Muscle of leg (tissue), 11 donors: ENCODE data around the gene SAMD10. TPM values are rescaled to one million over a fixed set of nuclear protein-coding genes. Genes with fewer than 3 reads are reported as not detected.
A peak's percentile ranks its signal among the peaks of the same experiment; 100 is the strongest.

Experiments
- DNase-seq: peaks from one replicate; pipeline ENCODE4 v3.0.0; 2013
- H3K27ac ChIP-seq: one replicate; pipeline ENCODE4 v1.5.1; 2013; ENCODE audit warnings: mild to moderate bottlenecking, low read length, control low read depth
- H3K27me3 ChIP-seq: one replicate; pipeline ENCODE4 v1.6.1; 2013; ENCODE audit warnings: low read length; ENCODE audit not compliant: control insufficient read depth, insufficient read depth
- H3K36me3 ChIP-seq: one replicate; pipeline ENCODE4 v1.6.1; 2013; ENCODE audit warnings: low read length; ENCODE audit not compliant: control insufficient read depth, insufficient read depth
- H3K4me1 ChIP-seq: one replicate; pipeline ENCODE4 v1.6.1; 2013; ENCODE audit warnings: low read length; ENCODE audit not compliant: control insufficient read depth, insufficient read depth
- H3K4me3 ChIP-seq: one replicate; pipeline ENCODE4 v1.5.1; 2013; ENCODE audit warnings: low read length, control low read depth
- H3K9me3 ChIP-seq: replicated peaks from 2 replicates; pipeline ENCODE4 v1.6.1; 2013; ENCODE audit warnings: low read depth, low read length; ENCODE audit not compliant: control insufficient read depth
- WGBS: methylation state at CpG from one replicate; pipeline ENCODE4 v1.1.5; 2013; ENCODE audit warnings: missing lambda C conversion rate; ENCODE audit not compliant: insufficient coverage; 5-methylcytosine and 5-hydroxymethylcytosine counted together
- polyA plus RNA-seq, 8 donors: library from polyadenylated mRNA; unstranded; fragments of 120-200 nt; gene quantifications; one replicate each; pipeline versions ENCODE4 v1.2.1 to v1.2.3, GENCODE V29; 2013; ENCODE audit warnings: inconsistent platforms in 1 of 8, low replicate concordance in 1 of 8; ENCODE audit not compliant: insufficient read length in 8 of 8, insufficient read depth in 1 of 8
- total RNA-seq: library from RNA; stranded (reverse); fragments of 120-200 nt; gene quantifications from one replicate; pipeline ENCODE4 v1.2.4, GENCODE V29; 2013

Gene SAMD10
- total and polyA plus RNA-seq, 9 donors, result 1.5 to 4.4 (median 3.8) TPM

DNA sequence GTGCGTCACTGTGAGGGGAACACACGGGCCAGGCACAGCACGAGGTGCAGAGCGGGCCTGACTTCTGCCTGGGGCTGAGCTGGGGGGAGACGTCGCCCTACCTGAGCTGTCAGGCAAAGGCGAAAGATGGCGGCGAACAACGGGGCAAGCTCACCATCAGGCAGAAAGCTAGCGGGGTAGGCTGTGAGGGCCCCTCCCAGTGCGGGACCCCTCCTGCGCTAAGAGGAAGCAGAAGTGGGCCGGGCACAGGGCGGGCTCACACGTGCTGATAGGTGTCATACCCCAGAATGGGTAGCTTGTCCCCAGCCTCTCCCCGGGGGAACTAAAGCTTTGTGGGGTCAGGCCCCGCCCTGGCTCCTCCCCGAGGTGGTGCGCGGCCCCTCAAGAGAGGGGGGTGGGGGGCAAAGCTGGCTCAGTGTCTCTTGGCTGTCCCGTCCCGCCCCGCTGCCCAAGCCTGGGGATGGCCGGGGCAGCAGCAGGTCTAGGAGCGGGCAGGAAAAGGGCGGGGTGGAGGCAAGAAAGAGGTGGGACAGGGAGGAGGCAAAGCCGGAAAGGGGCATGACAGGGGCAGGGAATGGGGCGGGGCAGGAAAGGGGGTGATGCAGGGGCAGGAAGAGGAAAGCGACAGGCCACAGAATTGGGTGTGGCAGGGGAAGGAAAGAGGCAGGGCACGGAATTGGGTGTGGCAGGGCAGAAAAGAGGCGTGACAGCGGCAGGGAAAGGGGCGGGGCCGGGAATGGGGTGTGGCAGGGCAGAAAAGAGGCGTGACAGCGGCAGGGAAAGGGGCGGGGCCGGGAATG, 38.0 kb downstream of the SAMD10 start:
- WGBS, result 68% methylated on average over 29 of the region's 39 CpGs
- peak; percentile 33 for DNase-seq
- Histone ChIP-seq H3K36me3 (peaks cover 75% of the 10 kb centered on the region), H3K9me3 (no peaks in the 10 kb centered on the region), H3K27me3 (no peaks in the 10 kb centered on the region), H3K4me1 (peaks cover 14% of the 10 kb centered on the region), H3K27ac (peak overlapping the region; percentile 35), H3K4me3 (no peak overlapping the region)

DNA sequence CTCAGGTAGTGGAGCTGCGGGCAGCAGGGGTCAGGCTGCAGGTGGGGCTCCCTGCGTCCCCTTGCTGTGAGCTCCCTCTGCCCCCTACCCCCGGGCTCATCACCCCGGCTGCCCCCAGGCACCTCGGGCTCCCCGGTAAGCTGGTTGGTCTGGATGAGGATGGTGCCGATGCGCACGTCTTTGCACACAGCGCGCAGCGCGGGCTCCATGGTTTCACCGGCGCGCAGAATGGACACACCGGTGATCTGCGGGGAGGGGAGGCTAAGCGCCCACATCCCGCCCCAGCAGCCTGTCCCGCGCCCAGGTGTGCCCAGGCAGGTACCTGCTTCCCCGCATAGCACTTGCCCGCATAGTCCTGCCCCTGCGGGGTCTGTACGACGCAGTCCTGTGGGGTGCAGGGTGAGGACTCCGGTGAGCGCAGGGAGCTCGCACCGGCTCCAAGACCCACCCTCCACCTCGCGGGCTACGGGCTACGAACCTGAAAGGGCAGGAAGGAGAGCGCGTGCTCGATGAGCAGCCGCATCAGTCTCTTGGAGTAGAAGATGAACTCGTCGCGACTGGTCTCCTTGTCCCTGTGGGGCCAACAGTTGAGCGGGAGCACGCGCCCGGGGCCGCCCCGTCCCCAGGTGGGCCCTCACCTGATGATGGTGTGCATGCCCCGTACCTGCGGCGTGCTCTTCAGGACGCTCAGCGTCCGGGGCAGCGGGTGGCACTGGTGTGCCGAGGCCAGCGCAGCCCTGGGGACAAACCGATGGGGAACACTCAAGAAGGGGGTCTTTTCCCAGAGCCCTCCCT, 38.8 kb downstream of the SAMD10 start:
- H3K27me3 ChIP-seq, result no peaks in the 10 kb centered on the region
- H3K4me3 ChIP-seq, result no peak overlapping the region
- WGBS, result 90% methylated on average over 56 of the region's 58 CpGs
- no peak overlapping the region for H3K27ac ChIP-seq
- H3K9me3 ChIP-seq, result no peaks in the 10 kb centered on the region
- DNase-seq, result peak; percentile 7
- peaks cover 73% of the 10 kb centered on the region for H3K36me3 ChIP-seq
- peaks cover 14% of the 10 kb centered on the region for H3K4me1 ChIP-seq

DNA sequence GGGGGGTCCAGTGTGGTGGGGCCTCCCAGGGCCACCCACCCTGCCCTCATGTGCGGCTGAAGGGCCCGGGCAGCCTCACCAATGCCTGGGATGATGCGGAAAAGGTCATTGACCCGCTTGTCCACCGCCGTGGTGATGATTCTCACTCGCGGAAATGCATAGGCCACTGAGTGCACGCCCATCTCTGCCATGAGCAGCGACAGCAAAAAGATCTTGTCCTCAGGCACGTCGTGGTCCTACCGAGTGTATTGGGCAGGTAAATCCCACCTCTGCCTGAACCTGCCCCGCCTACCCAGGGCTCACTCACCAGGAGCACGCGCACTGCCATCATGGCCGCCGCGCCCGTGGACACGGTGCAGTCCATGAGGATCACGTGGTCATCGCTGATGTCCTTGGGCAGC, 39.4 kb downstream of the SAMD10 start:
- Histone ChIP-seq H3K27me3 (no peaks in the 10 kb centered on the region), H3K27ac (no peak overlapping the region), H3K9me3 (no peaks in the 10 kb centered on the region), H3K4me3 (no peak overlapping the region), H3K4me1 (peaks cover 14% of the 10 kb centered on the region), H3K36me3 (peaks cover 73% of the 10 kb centered on the region)
- 81% methylated on average over 23 of the region's 23 CpGs for WGBS
- no peak for DNase-seq

GRCh38 chr20:63939061-63939935, 40.1 kb downstream of the SAMD10 start:
- DNase-seq, result peak; percentile 11
- Histone ChIP-seq H3K36me3 (peaks cover 72% of the 10 kb centered on the region), H3K9me3 (no peaks in the 10 kb centered on the region), H3K4me3 (no peak overlapping the region), H3K4me1 (peaks cover 14% of the 10 kb centered on the region), H3K27ac (no peak overlapping the region), H3K27me3 (no peaks in the 10 kb centered on the region)
- 64% methylated on average over 18 of the region's 33 CpGs for WGBS

GRCh38 chr20:63937596-63937995, 41.8 kb downstream of the SAMD10 start:
- H3K27ac ChIP-seq, result no peak overlapping the region
- DNase-seq, result no peak

DNA sequence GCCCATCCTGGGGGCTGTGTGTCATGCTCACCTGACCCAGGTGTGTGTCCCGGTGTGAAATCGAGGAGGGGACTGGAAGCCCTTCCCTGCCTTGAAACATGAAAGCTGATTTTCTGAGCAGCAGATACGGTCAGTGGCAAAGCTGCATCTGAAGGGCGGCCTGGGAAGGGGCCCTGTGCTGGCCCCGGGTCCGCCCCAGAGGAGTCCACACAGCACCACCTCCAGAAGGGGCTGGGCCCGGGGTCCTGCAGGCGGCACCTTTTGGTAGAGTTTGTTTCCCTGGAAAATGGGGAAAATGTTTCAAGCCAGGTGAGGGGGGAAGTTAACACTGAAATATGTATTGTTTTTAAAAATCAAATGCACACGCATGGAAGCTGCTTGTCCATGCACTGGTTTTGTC, 44.0 kb downstream of the SAMD10 start:
- 86% methylated on average over 7 of the region's 9 CpGs for WGBS

More at GRCh38 chr20:63937596-63937995, 41.8 kb downstream of the SAMD10 start:
- Histone ChIP-seq H3K4me1 (peaks cover 3% of the 10 kb centered on the region), H3K4me3 (no peak overlapping the region), H3K36me3 (peaks cover 62% of the 10 kb centered on the region), H3K9me3 (no peaks in the 10 kb centered on the region), H3K27me3 (no peaks in the 10 kb centered on the region)
- WGBS, result 90% methylated on average over 8 of the region's 14 CpGs

GRCh38 chr20:63934271-63935068, 45.0 kb downstream of the SAMD10 start:
- H3K4me3 ChIP-seq, result no peak overlapping the region
- no peaks in the 10 kb centered on the region for H3K9me3 ChIP-seq
- H3K27me3 ChIP-seq, result no peaks in the 10 kb centered on the region
- H3K36me3 ChIP-seq, result peaks cover 67% of the 10 kb centered on the region
- WGBS, result 72% methylated on average over 29 of the region's 37 CpGs
- DNase-seq, result no peak
- H3K4me1 ChIP-seq, result no peaks in the 10 kb centered on the region
- H3K27ac ChIP-seq, result no peak overlapping the region

More for the DNA sequence above, 44.0 kb downstream of the SAMD10 start:
- Histone ChIP-seq H3K27me3 (no peaks in the 10 kb centered on the region), H3K4me3 (no peak overlapping the region), H3K9me3 (no peaks in the 10 kb centered on the region), H3K27ac (no peak overlapping the region), H3K4me1 (no peaks in the 10 kb centered on the region), H3K36me3 (peaks cover 70% of the 10 kb centered on the region)
- no peak for DNase-seq

GRCh38 chr20:63933646-63934045, 45.8 kb downstream of the SAMD10 start:
- Histone ChIP-seq H3K36me3 (peaks cover 66% of the 10 kb centered on the region), H3K27ac (no peak overlapping the region)

DNA sequence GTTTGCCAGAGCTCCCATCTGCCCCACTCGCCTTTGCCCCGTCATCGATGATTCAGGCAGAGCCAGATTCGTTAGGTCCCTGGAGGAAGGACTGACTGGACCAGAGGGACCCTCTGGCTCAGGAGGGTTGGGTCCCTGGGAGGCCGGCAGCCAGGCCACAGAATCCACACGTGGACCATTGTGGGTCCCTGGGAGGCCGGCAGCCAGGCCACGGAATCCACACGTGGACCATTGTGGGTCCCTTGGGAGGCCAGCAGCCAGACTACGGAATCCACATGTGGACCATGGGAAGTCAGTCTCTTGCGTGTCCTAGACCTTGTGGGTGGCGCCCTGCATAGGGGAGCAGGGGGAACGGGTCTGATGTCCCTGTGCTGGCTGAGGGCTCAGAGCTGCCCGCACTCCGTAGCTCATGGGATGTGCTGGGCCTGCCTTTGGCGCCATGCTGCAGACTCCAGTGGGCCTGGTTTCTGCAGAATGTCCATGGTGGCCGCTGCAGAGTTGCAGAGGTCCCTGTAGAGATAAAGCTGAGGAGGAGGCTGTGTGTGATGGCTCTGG, 46.8 kb downstream of the SAMD10 start:
- Histone ChIP-seq H3K9me3 (no peaks in the 10 kb centered on the region), H3K27me3 (no peaks in the 10 kb centered on the region), H3K4me1 (no peaks in the 10 kb centered on the region), H3K36me3 (peaks cover 74% of the 10 kb centered on the region), H3K4me3 (no peak overlapping the region), H3K27ac (no peak overlapping the region)
- 89% methylated on average over 16 of the region's 17 CpGs for WGBS
- no peak for DNase-seq

More at GRCh38 chr20:63933646-63934045, 45.8 kb downstream of the SAMD10 start:
- Histone ChIP-seq H3K27me3 (no peaks in the 10 kb centered on the region), H3K4me1 (no peaks in the 10 kb centered on the region), H3K4me3 (no peak overlapping the region), H3K9me3 (no peaks in the 10 kb centered on the region)
- no peak for DNase-seq
- WGBS, result 60% methylated on average over 5 of the region's 5 CpGs
